IPS DF 6.9 (cell line): ENCODE data around the gene SCYL1.
A peak's percentile ranks its signal among the peaks of the same experiment; 100 is the strongest.

Experiments used
- DNase-seq: peaks from one replicate; pipeline ENCODE4 v3.0.0-alpha.2; 2013; ENCODE audit warnings: low read depth, low spot score
- H3K27ac ChIP-seq: one replicate; pipeline ENCODE4 v1.5.1; 2013; ENCODE audit warnings: low read length, control low read depth
- H3K27me3 ChIP-seq: 2 replicates; pipeline ENCODE4 v1.6.1; 2013; ENCODE audit warnings: mild to moderate bottlenecking, low read length; ENCODE audit not compliant: control insufficient read depth, insufficient read depth
- H3K36me3 ChIP-seq: 2 replicates; pipeline ENCODE4 v1.6.1; 2013; ENCODE audit warnings: low read length; ENCODE audit not compliant: control insufficient read depth, insufficient read depth
- H3K4me1 ChIP-seq: 2 replicates; pipeline ENCODE4 v1.6.1; 2013; ENCODE audit warnings: low read length; ENCODE audit not compliant: control insufficient read depth, insufficient read depth
- H3K4me3 ChIP-seq: 2 replicates; pipeline ENCODE4 v1.5.1; 2013; ENCODE audit warnings: mild to moderate bottlenecking, low read length
- H3K9me3 ChIP-seq: 2 replicates; pipeline ENCODE4 v1.6.1; 2013; ENCODE audit warnings: low read length, inconsistent platforms; ENCODE audit not compliant: control insufficient read depth, insufficient read depth
- WGBS: extraction: QIAGEN DNeasy Blood & Tissue Kit; methylation state at CpG from one replicate; pipeline ENCODE4 v1.1.7; 2013; ENCODE audit warnings: mixed read lengths, missing lambda C conversion rate; ENCODE audit not compliant: insufficient read length, insufficient coverage; 5-methylcytosine and 5-hydroxymethylcytosine counted together

The SCYL1 gene

DNA sequence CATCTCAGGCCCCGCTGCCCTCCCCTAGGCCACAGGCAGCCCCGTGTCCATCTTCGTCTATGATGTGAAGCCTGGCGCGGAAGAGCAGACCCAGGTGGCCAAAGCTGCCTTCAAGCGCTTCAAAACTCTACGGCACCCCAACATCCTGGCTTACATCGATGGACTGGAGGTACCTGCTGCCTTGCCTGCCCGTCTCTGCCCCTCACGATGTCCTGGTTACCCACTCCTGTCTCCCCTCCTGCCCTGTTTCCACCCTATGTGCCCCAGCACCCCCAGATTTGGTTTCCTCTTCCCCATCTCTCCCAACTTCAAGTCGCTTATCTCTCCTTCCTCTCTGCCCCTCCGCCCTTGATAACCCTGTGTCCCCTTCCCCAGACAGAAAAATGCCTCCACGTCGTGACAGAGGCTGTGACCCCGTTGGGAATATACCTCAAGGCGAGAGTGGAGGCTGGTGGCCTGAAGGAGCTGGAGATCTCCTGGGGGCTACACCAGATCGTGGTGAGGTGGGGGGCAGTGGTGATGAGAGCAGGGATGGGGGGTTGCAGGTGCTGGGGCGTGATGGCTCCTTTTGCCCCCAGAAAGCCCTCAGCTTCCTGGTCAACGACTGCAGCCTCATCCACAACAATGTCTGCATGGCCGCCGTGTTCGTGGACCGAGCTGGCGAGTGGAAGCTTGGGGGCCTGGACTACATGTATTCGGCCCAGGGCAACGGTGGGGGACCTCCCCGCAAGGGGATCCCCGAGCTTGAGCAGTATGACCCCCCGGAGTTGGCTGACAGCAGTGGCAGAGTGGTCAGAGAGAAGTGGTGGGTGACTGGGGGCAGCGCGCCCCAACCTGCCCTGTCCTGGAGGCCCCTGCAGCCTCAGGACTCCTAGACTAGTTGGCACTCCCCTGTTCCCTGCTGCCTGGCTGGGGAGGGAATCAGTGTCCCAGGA is 930 bp downstream of the SCYL1 start:
- WGBS, result no CpG with 5 or more reads among the region's 31 CpGs
- peak overlapping the region; percentile 92; the same call in 1 of the 2 replicates for H3K4me3 ChIP-seq
- H3K27ac ChIP-seq, result no peak overlapping the region

DNA sequence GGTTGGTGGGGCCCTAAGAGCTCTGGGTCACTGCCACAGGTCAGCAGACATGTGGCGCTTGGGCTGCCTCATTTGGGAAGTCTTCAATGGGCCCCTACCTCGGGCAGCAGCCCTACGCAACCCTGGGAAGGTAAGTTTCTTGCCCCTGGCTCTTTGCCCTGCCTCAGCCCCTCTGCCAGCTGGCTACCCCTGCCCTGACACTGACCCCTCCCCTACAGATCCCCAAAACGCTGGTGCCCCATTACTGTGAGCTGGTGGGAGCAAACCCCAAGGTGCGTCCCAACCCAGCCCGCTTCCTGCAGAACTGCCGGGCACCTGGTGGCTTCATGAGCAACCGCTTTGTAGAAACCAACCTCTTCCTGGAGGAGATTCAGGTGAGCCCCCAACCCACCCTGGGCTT is 1.9 kb downstream of the SCYL1 start:
- Histone ChIP-seq H3K36me3 (peaks cover 10% of the 10 kb centered on the region), H3K4me1 (peaks cover 7% of the 10 kb centered on the region; the same call in 1 of the 2 replicates), H3K27ac (no peak overlapping the region), H3K4me3 (no peak overlapping the region), H3K9me3 (no peaks in the 10 kb centered on the region), H3K27me3 (peaks cover 2% of the 10 kb centered on the region; the same call in 1 of the 2 replicates)
- no peak for DNase-seq
- no CpG with 5 or more reads among the region's 8 CpGs for WGBS

More for the DNA sequence above, 930 bp downstream of the SCYL1 start:
- DNase-seq, result no peak
- H3K27me3 ChIP-seq, result peaks cover 2% of the 10 kb centered on the region; the same call in 1 of the 2 replicates
- H3K9me3 ChIP-seq, result no peaks in the 10 kb centered on the region
- peaks cover 7% of the 10 kb centered on the region; the same call in 1 of the 2 replicates for H3K4me1 ChIP-seq
- H3K36me3 ChIP-seq, result peaks cover 5% of the 10 kb centered on the region; the same call in 1 of the 2 replicates

DNA sequence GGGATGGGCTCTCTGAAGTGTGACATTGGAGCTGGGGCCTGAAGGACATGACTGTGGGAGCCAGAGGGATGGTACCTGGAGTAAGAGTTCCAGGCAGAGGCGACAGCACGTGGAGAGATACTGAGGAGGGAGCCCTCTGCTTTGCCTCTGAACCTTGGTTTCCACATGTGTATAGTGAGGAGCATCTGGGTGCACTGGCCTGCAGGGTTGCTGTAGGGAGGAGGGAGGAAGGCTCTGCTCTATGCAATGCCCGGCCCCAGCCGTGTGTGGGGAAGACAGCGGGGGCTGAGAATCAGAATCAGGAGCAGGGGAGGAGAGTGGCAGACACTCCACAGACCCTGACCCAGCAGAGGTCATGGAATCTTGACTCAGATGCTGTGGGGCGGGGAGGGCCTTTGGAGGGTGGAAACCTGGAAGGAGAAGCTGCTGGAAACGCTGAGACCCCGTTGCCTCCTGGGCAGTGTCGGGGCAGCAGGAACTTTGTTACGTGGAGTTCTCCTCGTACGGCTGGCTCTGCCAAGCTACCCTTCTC is 4.0 kb downstream of the SCYL1 start:
- no peak overlapping the region for H3K27ac ChIP-seq
- WGBS, result no CpG with 5 or more reads among the region's 12 CpGs
- H3K4me3 ChIP-seq, result no peak overlapping the region
- H3K36me3 ChIP-seq, result peaks cover 19% of the 10 kb centered on the region
- peaks cover 2% of the 10 kb centered on the region; the same call in 1 of the 2 replicates for H3K27me3 ChIP-seq
- H3K4me1 ChIP-seq, result peaks cover 7% of the 10 kb centered on the region; the same call in 1 of the 2 replicates
- no peak for DNase-seq
- H3K9me3 ChIP-seq, result no peaks in the 10 kb centered on the region

DNA sequence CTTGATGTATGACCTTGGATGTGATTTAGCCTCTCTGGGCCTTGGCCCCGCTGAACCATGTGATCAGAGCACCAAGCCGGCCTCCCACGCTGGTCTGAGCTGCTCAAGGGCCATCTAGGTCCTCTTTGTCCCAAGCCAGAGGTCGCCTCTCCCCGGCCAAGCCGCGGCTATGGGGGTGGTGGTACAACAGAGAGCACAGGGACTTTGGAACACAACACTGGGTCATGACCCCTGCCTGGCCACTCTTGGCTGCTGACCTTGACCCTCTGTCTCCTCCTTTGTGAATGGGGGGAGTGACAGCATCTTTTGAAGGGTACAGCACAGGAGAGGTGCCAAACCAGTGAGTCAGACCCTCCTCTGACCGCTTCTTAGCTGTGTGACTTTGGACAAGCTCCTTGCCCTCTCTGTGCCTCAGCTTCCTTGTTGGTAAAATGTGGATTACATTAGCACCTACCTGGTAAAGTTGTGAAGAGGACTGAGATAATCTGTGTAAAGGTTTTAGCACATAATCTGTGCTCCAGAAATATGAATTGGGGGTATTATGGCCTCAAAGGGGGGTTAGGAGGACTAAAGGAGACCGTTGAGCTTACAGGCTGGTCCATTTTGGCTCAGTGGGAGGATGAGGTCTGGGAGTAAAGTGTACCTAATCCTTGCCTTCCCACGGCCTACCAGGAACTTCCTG is 4.7 kb downstream of the SCYL1 start:
- H3K27ac ChIP-seq, result no peak overlapping the region
- peaks cover 2% of the 10 kb centered on the region; the same call in 1 of the 2 replicates for H3K4me1 ChIP-seq
- no CpG with 5 or more reads among the region's 10 CpGs for WGBS
- H3K4me3 ChIP-seq, result no peak overlapping the region
- no peaks in the 10 kb centered on the region for H3K9me3 ChIP-seq
- DNase-seq, result no peak
- no peaks in the 10 kb centered on the region for H3K27me3 ChIP-seq
- peaks cover 19% of the 10 kb centered on the region for H3K36me3 ChIP-seq

DNA sequence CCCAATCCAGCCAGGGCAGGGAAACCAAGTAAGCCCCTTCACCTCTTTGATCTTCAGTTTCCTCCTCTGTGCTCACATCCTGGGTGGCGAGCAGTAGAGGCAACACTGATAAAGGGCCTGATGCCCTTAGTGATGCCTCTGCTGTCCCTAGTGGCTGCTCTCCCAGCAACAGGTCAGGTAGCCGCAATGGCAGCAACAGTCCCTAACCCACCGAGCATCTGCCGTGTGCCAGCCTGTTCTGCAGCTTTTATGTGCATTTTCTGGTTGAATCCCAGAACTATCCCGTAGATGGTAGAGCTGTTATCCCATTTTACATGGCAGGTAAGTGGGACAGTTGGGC is 5.2 kb downstream of the SCYL1 start:
- no peak for DNase-seq
- Histone ChIP-seq H3K4me3 (no peak overlapping the region), H3K4me1 (peaks cover 2% of the 10 kb centered on the region; the same call in 1 of the 2 replicates), H3K27ac (no peak overlapping the region), H3K36me3 (peaks cover 21% of the 10 kb centered on the region), H3K27me3 (no peaks in the 10 kb centered on the region), H3K9me3 (no peaks in the 10 kb centered on the region)
- WGBS, result no CpG with 5 or more reads among the region's 5 CpGs

DNA sequence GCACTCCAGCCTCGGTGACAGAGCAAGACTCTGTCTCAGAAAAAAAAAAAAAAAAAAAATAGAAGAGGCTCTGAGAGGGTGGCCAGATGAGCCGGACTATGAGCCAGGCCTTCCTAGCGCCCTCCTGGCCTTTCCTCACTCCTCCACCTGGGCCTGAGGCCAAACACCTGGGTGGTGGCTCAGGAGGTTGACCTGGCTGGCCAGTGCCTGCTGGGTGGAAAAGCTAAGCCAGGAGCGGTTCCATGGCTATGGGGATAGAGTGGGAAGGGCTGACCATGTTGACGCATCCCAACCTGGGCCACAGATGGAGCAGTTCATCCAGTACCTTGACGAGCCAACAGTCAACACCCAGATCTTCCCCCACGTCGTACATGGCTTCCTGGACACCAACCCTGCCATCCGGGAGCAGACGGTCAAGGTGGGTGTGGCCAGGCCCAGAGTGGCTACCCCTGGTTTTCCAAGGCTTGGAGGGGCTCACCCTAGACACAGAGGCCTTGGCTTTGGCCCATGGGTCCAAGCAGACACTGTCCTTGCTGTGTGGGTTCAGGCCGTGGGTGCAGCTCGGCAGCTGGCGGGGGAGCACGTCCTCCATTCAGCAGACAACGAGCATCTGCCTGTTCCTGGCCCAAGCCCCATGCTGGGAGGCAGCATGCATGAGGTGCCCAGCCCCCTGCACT is 7.6 kb downstream of the SCYL1 start:
- WGBS, result no CpG with 5 or more reads among the region's 15 CpGs
- H3K36me3 ChIP-seq, result peaks cover 24% of the 10 kb centered on the region

DNA sequence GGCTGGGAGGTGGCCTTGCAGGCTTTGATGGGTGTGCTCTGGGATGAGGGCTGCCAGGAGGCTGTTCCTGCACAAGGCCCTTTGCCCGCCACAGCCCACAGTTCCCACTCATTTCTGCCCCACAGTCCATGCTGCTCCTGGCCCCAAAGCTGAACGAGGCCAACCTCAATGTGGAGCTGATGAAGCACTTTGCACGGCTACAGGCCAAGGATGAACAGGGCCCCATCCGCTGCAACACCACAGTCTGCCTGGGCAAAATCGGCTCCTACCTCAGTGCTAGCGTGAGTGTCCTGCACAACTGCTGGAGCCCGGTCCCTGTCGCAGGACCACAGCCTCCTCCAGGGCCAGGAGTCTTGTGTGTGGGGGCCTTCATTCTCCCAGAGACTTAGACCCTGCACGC is 10.2 kb downstream of the SCYL1 start:
- no peak overlapping the region for H3K27ac ChIP-seq
- H3K36me3 ChIP-seq, result peaks cover 22% of the 10 kb centered on the region
- no CpG with 5 or more reads among the region's 9 CpGs for WGBS
- H3K27me3 ChIP-seq, result no peaks in the 10 kb centered on the region
- no peak overlapping the region for H3K4me3 ChIP-seq
- no peaks in the 10 kb centered on the region for H3K4me1 ChIP-seq
- DNase-seq, result no peak
- H3K9me3 ChIP-seq, result no peaks in the 10 kb centered on the region

More for the DNA sequence above, 7.6 kb downstream of the SCYL1 start:
- Histone ChIP-seq H3K27me3 (no peaks in the 10 kb centered on the region), H3K9me3 (no peaks in the 10 kb centered on the region), H3K4me1 (no peaks in the 10 kb centered on the region; the same call in 1 of the 2 replicates), H3K27ac (no peak overlapping the region), H3K4me3 (no peak overlapping the region)
- DNase-seq, result no peak

DNA sequence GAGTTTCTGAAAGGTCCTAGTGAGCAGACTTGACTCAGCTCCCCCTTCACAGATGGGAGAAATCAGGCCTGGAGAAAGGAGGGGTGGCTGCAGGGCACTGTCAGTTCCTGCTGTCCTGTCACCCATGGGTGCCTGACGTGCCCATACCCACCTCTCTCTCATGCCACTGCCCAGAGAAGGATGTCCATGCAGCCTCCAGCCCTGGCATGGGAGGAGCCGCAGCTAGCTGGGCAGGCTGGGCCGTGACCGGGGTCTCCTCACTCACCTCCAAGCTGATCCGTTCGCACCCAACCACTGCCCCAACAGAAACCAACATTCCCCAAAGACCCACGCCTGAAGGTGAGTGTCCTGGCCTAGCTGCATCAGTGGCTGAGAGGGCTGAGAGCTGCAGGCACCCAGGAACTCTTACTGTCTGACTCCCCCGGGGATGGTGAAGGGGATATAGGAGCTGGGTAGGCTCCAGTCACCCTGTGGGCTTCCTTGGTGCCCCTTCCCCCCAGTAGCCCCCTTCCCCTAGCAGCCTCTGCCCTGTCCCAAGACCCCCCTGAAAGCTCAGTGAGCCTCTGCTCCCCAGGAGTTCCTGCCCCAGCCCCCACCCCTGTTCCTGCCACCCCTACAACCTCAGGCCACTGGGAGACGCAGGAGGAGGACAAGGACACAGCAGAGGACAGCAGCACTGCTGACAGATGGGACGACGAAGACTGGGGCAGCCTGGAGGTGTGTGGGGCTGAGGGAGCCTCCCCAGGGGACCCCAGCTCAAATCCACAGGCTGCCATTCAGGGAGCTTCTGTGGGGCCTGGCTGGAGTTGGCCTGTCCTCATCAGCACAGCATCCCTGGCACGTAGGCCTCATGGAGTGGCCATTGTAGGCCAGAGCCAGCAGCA is 11.8 kb downstream of the SCYL1 start:
- no peaks in the 10 kb centered on the region for H3K27me3 ChIP-seq
- no peak overlapping the region for H3K4me3 ChIP-seq
- no peaks in the 10 kb centered on the region for H3K9me3 ChIP-seq
- H3K4me1 ChIP-seq, result peaks cover 2% of the 10 kb centered on the region; the same call in 1 of the 2 replicates
- no peak for DNase-seq
- H3K27ac ChIP-seq, result no peak overlapping the region
- WGBS, result no CpG with 5 or more reads among the region's 12 CpGs
- peaks cover 15% of the 10 kb centered on the region for H3K36me3 ChIP-seq

DNA sequence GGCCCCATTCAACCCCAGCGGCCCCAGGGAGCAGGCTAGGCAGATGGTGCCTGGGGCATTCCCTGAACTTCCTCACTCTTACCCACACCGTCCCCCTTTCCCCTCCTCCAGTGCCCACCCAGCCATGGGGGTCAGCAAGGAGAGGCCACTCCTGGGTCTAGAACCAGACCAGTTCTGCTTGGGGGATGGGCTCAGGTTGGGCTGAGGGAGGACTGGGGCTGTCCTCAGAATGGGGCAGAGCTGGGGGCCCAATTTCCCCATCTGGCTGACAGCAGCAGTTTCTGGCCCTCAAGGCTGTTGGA is 12.4 kb downstream of the SCYL1 start:
- no peak overlapping the region for H3K4me3 ChIP-seq
- peaks cover 12% of the 10 kb centered on the region for H3K36me3 ChIP-seq
- no peak overlapping the region for H3K27ac ChIP-seq
- H3K27me3 ChIP-seq, result no peaks in the 10 kb centered on the region
- no peaks in the 10 kb centered on the region for H3K9me3 ChIP-seq
- no peak for DNase-seq
- WGBS, result no CpG with 5 or more reads among the region's 2 CpGs
- H3K4me1 ChIP-seq, result peaks cover 2% of the 10 kb centered on the region; the same call in 1 of the 2 replicates
